Neutrophil (primary cell): Measurements from ENCODE around the gene POU5F1.
A peak's percentile ranks its signal among the peaks of the same experiment; 100 is the strongest.

Source experiments
- H3K27ac ChIP-seq: fragments of 200-600 bp; sonication (generic); 2 replicates; pipeline ENCODE4 v1.5.1; 2016; ENCODE audit warnings: mild to moderate bottlenecking, moderate library complexity
- H3K27me3 ChIP-seq: fragments of 200-600 bp; sonication (generic); 2 replicates; pipeline ENCODE4 v1.6.0; 2016; ENCODE audit warnings: mild to moderate bottlenecking
- H3K36me3 ChIP-seq: fragments of 200-600 bp; sonication (generic); 2 replicates; pipeline ENCODE4 v1.5.1; 2017
- H3K4me1 ChIP-seq, 2 experiments: fragments of 200-600 bp in 1 of 2; sonication (generic) in 1 of 2; 1 replicate in 1 of 2; 2 replicates in 1 of 2; pipeline versions ENCODE4 v1.5.1 to v1.6.1; 2013 to 2016; ENCODE audit warnings: low read depth in 1 of 2, low read length in 1 of 2, mild to moderate bottlenecking in 1 of 2, moderate library complexity in 1 of 2; ENCODE audit not compliant: control insufficient read depth in 1 of 2, insufficient read depth in 1 of 2
- H3K4me3 ChIP-seq, 2 experiments: fragments of 200-600 bp in 1 of 2; sonication (generic) in 1 of 2; 1 replicate in 1 of 2; 2 replicates in 1 of 2; pipeline ENCODE4 v1.5.1; 2013 to 2016; ENCODE audit warnings: low read depth in 1 of 2, low read length in 1 of 2, mild to moderate bottlenecking in 1 of 2, moderate library complexity in 1 of 2
- H3K9me3 ChIP-seq: fragments of 200-600 bp; sonication (generic); 2 replicates; pipeline ENCODE4 v1.5.1; 2016
- TF ChIP-seq, protein P1 (sequence below): fragments of 200-600 bp; sonication (generic); IDR thresholded peaks from 2 replicates; pipeline ENCODE4 v1.5.1; 2016; ENCODE audit warnings: antibody characterized with exemption

The POU5F1 gene

DNA sequence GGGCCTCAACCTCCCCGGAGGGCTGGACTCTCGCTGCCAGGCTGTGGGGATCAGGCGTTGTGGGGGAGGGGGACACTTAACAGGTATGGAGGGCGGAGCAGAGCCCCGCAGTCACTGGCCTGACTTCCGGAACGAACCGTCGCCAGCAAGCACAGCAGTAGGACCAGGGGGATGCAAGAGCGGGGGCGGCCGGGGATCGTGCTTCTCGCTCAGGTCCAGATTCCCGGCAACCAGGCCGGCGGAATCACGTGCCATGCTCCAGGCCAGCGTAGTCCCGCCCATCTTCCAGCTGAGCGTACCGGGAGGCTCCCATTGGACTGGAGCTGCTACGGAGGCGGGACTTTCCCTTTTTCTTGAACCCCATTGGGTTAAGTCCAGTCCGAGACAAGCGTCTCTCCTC is 10.0 kb upstream of the POU5F1 start:
- Histone ChIP-seq H3K4me1 (no peaks in the 10 kb centered on the region), H3K27ac (no peak overlapping the region), H3K36me3 (no peaks in the 10 kb centered on the region), H3K4me3 (peak overlapping the region in 1 of 2 experiments; percentile 44), H3K27me3 (no peaks in the 10 kb centered on the region), H3K9me3 (no peaks in the 10 kb centered on the region)
- TF ChIP-seq, protein P1, sequence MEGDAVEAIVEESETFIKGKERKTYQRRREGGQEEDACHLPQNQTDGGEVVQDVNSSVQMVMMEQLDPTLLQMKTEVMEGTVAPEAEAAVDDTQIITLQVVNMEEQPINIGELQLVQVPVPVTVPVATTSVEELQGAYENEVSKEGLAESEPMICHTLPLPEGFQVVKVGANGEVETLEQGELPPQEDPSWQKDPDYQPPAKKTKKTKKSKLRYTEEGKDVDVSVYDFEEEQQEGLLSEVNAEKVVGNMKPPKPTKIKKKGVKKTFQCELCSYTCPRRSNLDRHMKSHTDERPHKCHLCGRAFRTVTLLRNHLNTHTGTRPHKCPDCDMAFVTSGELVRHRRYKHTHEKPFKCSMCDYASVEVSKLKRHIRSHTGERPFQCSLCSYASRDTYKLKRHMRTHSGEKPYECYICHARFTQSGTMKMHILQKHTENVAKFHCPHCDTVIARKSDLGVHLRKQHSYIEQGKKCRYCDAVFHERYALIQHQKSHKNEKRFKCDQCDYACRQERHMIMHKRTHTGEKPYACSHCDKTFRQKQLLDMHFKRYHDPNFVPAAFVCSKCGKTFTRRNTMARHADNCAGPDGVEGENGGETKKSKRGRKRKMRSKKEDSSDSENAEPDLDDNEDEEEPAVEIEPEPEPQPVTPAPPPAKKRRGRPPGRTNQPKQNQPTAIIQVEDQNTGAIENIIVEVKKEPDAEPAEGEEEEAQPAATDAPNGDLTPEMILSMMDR = no peak

DNA sequence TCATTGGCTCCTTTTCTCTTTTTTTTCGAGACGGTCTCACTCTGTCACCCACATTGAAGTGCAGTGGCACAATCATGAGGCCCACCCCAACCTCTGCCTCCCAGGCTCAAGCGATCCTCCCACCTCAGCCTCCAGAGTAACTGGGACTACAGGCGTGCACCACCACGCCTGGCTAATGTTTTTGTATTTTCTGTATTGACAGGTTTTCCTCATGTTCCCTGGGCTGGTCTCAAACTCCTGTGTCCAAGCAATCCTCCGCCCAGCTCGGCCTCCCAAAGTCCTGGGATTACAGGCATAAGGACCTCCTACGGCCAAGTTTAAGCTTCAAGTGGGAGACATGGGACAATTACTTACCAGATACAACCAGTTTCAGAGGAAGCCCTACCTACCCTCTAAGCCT is 9.4 kb upstream of the POU5F1 start:
- Histone ChIP-seq H3K27ac (no peak overlapping the region), H3K4me1 (no peaks in the 10 kb centered on the region), H3K9me3 (no peaks in the 10 kb centered on the region), H3K4me3 (no peak overlapping the region), H3K36me3 (no peaks in the 10 kb centered on the region), H3K27me3 (no peaks in the 10 kb centered on the region)
- TF ChIP-seq, protein P1 = no peak

DNA sequence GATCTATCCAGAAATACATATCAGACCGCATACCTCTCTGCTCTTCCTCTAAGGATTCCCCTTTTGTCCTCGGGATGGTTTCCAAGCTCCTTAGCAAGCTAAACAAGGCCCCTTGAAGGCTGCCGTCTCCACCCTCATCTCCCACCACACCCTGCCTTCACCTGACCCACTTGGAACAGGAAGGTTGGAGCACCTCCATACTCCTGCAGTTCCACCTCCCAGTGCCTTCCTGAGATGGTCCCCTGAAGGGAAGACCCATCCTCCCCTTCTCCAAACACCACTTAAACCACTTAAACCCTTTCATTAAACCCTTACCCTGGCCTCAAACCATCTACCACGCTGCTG is 8.5 kb upstream of the POU5F1 start:
- Histone ChIP-seq H3K4me1 (no peaks in the 10 kb centered on the region), H3K27ac (no peak overlapping the region), H3K9me3 (no peaks in the 10 kb centered on the region), H3K4me3 (no peak overlapping the region), H3K27me3 (no peaks in the 10 kb centered on the region), H3K36me3 (no peaks in the 10 kb centered on the region)
- TF ChIP-seq, protein P1 = no peak

DNA sequence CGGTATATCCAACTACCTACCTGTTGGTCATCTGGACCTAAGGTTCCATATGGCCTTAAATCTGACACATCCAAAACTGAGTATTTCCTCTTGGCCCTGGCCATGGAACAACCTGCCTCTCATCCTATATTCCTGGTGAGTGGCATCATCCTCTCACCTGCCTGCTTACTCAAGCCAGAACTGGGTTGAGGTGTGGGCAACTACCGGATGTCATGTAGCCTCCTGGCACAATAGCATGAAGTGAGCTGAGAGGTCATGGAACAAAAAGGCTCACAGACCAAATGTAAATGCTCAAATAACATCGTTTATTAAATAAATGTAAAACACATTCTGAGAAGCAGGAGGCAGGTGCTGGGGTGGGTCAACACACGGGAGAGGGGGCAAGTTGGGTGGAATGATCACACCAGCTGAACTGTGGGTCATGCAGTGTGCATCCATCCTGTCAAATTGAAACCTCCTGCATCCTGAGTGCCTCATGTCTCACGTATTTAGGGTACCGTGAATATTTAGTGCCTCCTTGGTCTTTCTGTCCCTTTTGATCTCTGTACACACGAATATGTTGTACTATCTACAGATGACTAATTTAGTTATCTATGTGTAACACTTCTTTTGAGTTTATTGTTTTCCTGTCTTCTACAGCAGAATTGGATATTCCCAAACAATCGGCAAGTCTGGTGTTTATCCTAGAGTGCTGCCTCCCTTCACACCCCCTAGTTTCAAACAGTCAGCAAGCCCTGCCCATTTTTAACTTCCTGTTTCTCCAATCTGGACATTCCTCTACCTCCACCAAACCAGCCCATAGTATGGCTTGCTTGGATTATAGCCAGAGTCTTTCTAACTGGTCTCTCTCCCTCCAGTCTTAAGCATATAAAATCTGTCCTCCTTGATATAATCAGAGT is 7.9 kb upstream of the POU5F1 start:
- H3K9me3 ChIP-seq = no peaks in the 10 kb centered on the region
- H3K4me1 ChIP-seq = no peaks in the 10 kb centered on the region
- no peaks in the 10 kb centered on the region for H3K36me3 ChIP-seq
- H3K27ac ChIP-seq = no peak overlapping the region
- TF ChIP-seq, protein P1 = no peak
- H3K27me3 ChIP-seq = no peaks in the 10 kb centered on the region
- H3K4me3 ChIP-seq = no peak overlapping the region

DNA sequence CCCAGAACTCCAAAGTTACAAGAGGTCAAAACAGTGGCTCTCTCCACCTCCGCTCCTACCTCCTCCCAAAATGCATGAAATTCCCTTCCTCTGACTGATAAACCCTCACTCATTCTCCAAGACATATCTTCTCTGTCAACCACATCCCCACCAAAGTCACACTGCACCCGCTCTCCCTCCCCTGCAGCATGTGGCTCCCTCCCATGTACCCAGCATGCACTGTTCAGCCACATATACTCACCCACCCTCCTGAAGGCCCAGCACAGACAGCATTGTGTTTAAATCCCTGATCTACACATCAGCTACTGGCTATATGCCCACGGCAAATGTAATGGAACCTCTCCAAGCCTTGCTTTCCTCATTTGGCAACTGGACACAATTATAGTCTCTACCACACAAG is 5.5 kb upstream of the POU5F1 start:
- Histone ChIP-seq H3K4me3 (no peak overlapping the region), H3K27me3 (no peaks in the 10 kb centered on the region), H3K36me3 (no peaks in the 10 kb centered on the region), H3K27ac (no peak overlapping the region), H3K9me3 (no peaks in the 10 kb centered on the region), H3K4me1 (no peaks in the 10 kb centered on the region)
- TF ChIP-seq, protein P1 = no peak
